Activated T-helper 1 cell treated with anti-CD3 and anti-CD28 coated beads, Interleukin-2, amount 50 U/mL, for 16 hours (primary cell): Measurements from ENCODE around the gene BMP2.

Source experiments
- DNase-seq, 2 donors: peaks; one replicate each; pipeline ENCODE4 v3.0.0-alpha.2; 2020; ENCODE audit warnings: low read depth in 1 of 2, low spot score in 1 of 2

Gene BMP2

GRCh38 chr20:6767126-6767535 lies 355 bp upstream of the BMP2 start:
- no peak for DNase-seq

GRCh38 chr20:6768228-6769140 lies 998 bp downstream of the BMP2 start:
- DNase-seq = no peak

- DNase-seq = no peak
These were observed 2.7 kb downstream of the BMP2 start for GRCh38 chr20:6769903-6770785.

- no peak for DNase-seq
These were observed 3.3 kb downstream of the BMP2 start for GRCh38 chr20:6770786-6771100.

- DNase-seq = no peak
These were observed 13.1 kb downstream of the BMP2 start for GRCh38 chr20:6780433-6781190.

GRCh38 chr20:6783752-6784151 lies 16.3 kb downstream of the BMP2 start:
- no peak for DNase-seq

GRCh38 chr20:6784210-6784631 lies 16.7 kb downstream of the BMP2 start:
- DNase-seq = no peak

- no peak for DNase-seq
These were observed 17.3 kb downstream of the BMP2 start for GRCh38 chr20:6784767-6785166.

- no peak for DNase-seq
These were observed 19.1 kb downstream of the BMP2 start for GRCh38 chr20:6786548-6786947.

GRCh38 chr20:6792789-6793188 lies 25.3 kb downstream of the BMP2 start:
- no peak for DNase-seq

GRCh38 chr20:6802227-6802626 lies 34.7 kb downstream of the BMP2 start:
- no peak for DNase-seq

GRCh38 chr20:6806275-6806674 lies 38.8 kb downstream of the BMP2 start:
- DNase-seq = no peak

GRCh38 chr20:6811262-6812035 lies 44.0 kb downstream of the BMP2 start:
- no peak for DNase-seq

- DNase-seq = no peak
These were observed 45.0 kb downstream of the BMP2 start for GRCh38 chr20:6812530-6812929.

GRCh38 chr20:6814945-6815344 lies 47.5 kb downstream of the BMP2 start:
- no peak for DNase-seq

- no peak for DNase-seq
These were observed 50.7 kb downstream of the BMP2 start for GRCh38 chr20:6818033-6818808.

- no peak for DNase-seq
These were observed 52.1 kb downstream of the BMP2 start for GRCh38 chr20:6819599-6819998.

GRCh38 chr20:6824401-6824800 lies 56.9 kb downstream of the BMP2 start:
- no peak for DNase-seq

- DNase-seq = no peak
These were observed 60.0 kb downstream of the BMP2 start for GRCh38 chr20:6827472-6827871.
